Immature natural killer cell (primary cell): ENCODE measurements around the gene HLX. TPM values are rescaled to one million over a fixed set of nuclear protein-coding genes. Genes with fewer than 3 reads are reported as not detected.

Source experiments
- DNase-seq, 3 donors: peaks; one replicate each; pipeline ENCODE4 v3.0.0; 2022; ENCODE audit warnings: mixed read lengths in 1 of 3
- H3K27ac Mint-ChIP-seq, 6 donors: one replicate each; pipeline ENCODE4 v1.8.0; 2020; ENCODE audit warnings: mixed read lengths in 6 of 6, mild to moderate bottlenecking in 5 of 6, inconsistent platforms in 4 of 6, moderate library complexity in 3 of 6
- H3K27me3 Mint-ChIP-seq, 3 donors: one replicate each; pipeline ENCODE4 v1.8.0; 2020 to 2021; ENCODE audit warnings: low read depth in 3 of 3, mild to moderate bottlenecking in 3 of 3, mixed read lengths in 3 of 3, moderate library complexity in 3 of 3, inconsistent platforms in 1 of 3
- H3K36me3 Mint-ChIP-seq, 3 donors: one replicate each; pipeline ENCODE4 v1.8.0; 2020; ENCODE audit warnings: mixed read lengths in 3 of 3, inconsistent platforms in 2 of 3, mild to moderate bottlenecking in 2 of 3
- H3K4me1 Mint-ChIP-seq, 2 donors: one replicate each; pipeline ENCODE4 v1.8.0; 2020; ENCODE audit warnings: inconsistent platforms in 2 of 2, mild to moderate bottlenecking in 2 of 2, mixed read lengths in 2 of 2, moderate library complexity in 1 of 2
- H3K4me3 Mint-ChIP-seq, 5 donors: one replicate each; pipeline ENCODE4 v1.8.0; 2020; ENCODE audit warnings: mild to moderate bottlenecking in 5 of 5, mixed read lengths in 5 of 5, inconsistent platforms in 3 of 5, moderate library complexity in 3 of 5
- H3K9me3 Mint-ChIP-seq, 6 donors: one replicate each; pipeline ENCODE4 v1.8.0; 2020; ENCODE audit warnings: mild to moderate bottlenecking in 6 of 6, mixed read lengths in 6 of 6, inconsistent platforms in 4 of 6, moderate library complexity in 3 of 6
- polyA plus RNA-seq, 3 donors: library from polyadenylated mRNA; unstranded; fragments of 300-500 nt; fragmentation: Illumina TruSeq; gene quantifications; one replicate each; pipeline ENCODE4 v1.2.3, GENCODE V29; 2021

HLX gene
- polyA plus RNA-seq, 3 donors from 2014 or later = 0.09 TPM; not detected in 2

DNA sequence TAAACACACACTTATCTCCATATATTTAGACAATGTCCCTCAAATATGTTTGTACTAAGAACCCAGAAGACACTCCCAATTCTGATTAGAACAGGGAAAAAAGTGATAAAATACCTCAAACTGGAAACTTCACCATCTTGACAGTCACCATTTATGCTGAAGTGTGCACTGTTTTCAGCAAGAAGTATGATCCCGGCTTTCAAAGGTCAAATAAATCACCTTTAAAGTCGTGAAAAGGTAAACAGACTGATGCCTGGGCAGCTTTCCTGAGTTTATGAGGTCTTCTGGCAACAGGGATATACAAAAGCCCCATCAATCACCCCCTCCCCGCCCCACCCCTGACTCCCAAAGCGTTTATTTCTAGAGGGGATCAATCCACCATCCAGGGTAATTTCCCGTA, 37.9 kb downstream of the HLX start:
- H3K27me3 Mint-ChIP-seq = peaks cover 0 to 6% (median 1%) of the 10 kb centered on the region in 3 donors
- H3K27ac Mint-ChIP-seq = no peak overlapping the region
- H3K9me3 Mint-ChIP-seq = no peaks in the 10 kb centered on the region
- H3K4me3 Mint-ChIP-seq = no peak overlapping the region
- DNase-seq = no peak
- no peaks in the 10 kb centered on the region for H3K36me3 Mint-ChIP-seq
- no peaks in the 10 kb centered on the region for H3K4me1 Mint-ChIP-seq

GRCh38 chr1:220917535-220918209, 38.4 kb downstream of the HLX start:
- H3K9me3 Mint-ChIP-seq = no peaks in the 10 kb centered on the region
- H3K36me3 Mint-ChIP-seq = no peaks in the 10 kb centered on the region
- H3K27ac Mint-ChIP-seq = no peak overlapping the region
- DNase-seq = no peak
- H3K4me3 Mint-ChIP-seq = no peak overlapping the region
- H3K4me1 Mint-ChIP-seq = no peaks in the 10 kb centered on the region
- H3K27me3 Mint-ChIP-seq = peaks cover 0 to 6% (median 1%) of the 10 kb centered on the region in 3 donors

DNA sequence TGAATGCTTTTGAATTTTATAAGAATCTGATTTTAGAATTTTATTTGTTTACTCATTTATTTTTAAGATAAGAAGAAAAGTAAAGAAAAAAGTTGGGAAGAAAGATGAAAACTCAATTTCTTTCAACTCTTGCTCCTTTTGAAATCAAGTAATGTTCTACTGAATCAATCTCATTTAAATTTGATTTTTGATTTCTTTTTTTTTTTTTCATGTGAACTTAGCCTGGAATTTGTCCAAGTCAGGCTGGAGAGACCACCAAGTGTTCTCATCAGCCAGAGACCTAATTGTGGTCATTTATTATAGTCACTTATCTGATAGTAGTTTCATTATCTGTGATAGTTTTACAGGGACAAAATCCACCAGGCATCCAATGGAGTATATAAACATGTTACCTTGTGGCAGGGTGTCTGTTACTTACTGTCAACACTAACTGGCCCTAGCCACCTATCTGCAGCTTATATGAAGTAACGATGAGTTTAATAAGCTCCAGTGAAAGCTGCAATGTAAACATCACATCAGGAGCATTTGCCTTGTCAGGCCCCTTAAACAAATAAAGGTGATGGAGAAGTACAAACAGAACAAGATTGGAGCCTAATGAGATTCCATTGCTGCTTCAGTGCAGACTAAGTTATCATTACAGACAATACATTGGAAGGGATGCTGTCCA, 39.2 kb downstream of the HLX start:
- Mint-ChIP-seq H3K27me3 (peaks cover 0 to 6% (median 1%) of the 10 kb centered on the region in 3 donors), H3K36me3 (no peaks in the 10 kb centered on the region), H3K4me1 (no peaks in the 10 kb centered on the region), H3K4me3 (no peak overlapping the region), H3K27ac (no peak overlapping the region), H3K9me3 (no peaks in the 10 kb centered on the region)
- no peak for DNase-seq

DNA sequence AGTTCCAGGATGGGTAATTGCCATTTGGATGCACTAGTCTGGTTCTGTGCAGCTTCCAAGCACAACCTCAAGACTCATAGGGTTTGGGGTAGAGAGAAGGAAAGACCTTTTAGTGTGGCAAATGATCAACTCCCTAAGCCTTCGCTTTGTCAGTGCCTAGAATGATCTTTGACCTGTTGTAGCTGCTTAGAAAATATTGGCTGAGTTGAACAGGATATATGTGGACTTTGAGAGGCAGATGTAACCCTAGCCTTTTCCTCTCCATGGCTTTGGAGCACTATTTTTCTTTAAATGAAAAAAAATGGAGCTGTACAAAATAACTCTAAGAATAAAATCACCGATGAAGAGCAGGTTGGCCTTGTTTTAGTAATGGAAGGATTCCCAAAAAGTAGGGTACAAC, 41.7 kb downstream of the HLX start:
- no peak for DNase-seq
- no peak overlapping the region for H3K27ac Mint-ChIP-seq
- H3K36me3 Mint-ChIP-seq = no peaks in the 10 kb centered on the region
- peaks cover 0 to 5% (median 0%) of the 10 kb centered on the region in 6 donors for H3K9me3 Mint-ChIP-seq
- no peak overlapping the region for H3K4me3 Mint-ChIP-seq
- no peaks in the 10 kb centered on the region for H3K4me1 Mint-ChIP-seq
- peaks cover 0 to 1% (median 0%) of the 10 kb centered on the region in 3 donors for H3K27me3 Mint-ChIP-seq

DNA sequence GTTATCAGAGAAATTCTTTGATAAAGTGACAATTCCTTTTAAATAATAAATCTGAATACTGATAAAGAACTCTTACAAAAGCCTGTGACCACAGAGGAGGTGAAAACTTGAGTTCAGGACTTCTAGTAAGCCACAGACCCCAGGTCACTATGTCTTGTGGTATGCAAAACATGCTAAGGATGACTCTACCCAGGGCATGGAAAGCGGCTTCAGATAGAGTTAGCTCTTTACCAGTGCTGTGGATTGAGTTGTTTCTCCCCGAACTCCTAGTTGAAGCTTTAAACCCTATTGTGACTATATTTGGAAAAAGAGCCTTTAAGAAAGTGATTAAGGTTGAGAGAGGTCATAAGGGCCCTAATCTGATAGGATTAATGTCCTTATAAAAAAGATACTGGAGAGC, 42.3 kb downstream of the HLX start:
- H3K27ac Mint-ChIP-seq = no peak overlapping the region
- no peak overlapping the region for H3K4me3 Mint-ChIP-seq
- no peaks in the 10 kb centered on the region for H3K4me1 Mint-ChIP-seq
- peaks cover 0 to 1% (median 0%) of the 10 kb centered on the region in 3 donors for H3K27me3 Mint-ChIP-seq
- peaks cover 0 to 5% (median 0%) of the 10 kb centered on the region in 6 donors for H3K9me3 Mint-ChIP-seq
- H3K36me3 Mint-ChIP-seq = no peaks in the 10 kb centered on the region
- no peak for DNase-seq

DNA sequence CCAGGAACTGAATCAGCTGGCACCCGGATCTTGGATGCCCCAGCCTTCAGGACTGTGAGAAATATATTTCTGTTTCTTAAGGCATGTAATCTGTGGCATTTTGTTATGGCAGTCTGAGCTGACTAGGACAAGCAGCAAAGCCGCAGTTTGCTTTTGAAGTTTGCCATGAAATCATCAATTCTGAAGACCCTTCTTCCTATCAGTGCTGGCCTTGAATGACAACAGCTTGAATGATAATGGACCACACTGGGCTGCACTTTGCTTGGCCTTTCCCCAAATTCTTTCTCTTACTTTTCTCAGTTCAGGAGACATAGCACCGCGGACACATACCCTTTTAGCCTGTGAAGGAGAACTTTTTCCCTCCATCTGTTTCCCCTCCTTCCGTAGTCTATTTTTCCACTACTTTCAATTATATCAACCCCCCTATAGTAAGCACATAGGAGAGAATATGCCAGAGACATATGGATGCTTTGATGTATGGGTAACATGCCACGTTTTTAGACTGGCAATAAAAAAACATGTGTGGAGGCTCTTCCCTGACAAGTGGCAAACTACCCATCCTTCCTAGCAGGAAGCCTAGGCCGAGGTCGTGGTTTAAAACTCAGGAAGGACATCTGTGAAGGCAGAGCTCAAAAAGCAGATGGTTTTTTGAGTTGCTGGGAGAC, 42.9 kb downstream of the HLX start:
- Mint-ChIP-seq H3K36me3 (no peaks in the 10 kb centered on the region), H3K27ac (no peak overlapping the region), H3K4me3 (no peak overlapping the region), H3K9me3 (peaks cover 0 to 5% (median 0%) of the 10 kb centered on the region in 6 donors), H3K27me3 (peaks cover 0 to 1% (median 0%) of the 10 kb centered on the region in 3 donors), H3K4me1 (no peaks in the 10 kb centered on the region)
- no peak for DNase-seq

DNA sequence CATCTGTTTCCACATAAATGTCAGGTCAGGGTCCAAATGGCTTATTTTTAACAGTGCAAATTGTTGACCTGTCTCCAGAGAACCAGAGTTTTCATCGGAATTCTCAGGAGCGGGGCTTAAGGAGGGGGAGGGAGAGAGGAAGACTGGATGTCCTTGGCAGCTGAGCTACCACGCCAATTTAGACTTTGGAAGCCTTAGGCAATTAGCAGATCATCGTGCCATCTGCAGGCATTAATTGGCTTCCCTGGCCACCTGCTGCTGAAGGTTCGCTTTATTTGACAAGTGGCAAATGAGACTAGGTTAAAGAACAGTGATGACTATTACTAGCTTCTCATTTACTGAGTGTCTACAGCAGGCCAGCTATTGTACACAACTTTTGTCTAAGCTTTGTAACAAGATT, 43.7 kb downstream of the HLX start:
- H3K27me3 Mint-ChIP-seq = peaks cover 0 to 1% (median 0%) of the 10 kb centered on the region in 3 donors
- DNase-seq = no peak
- no peaks in the 10 kb centered on the region for H3K4me1 Mint-ChIP-seq
- no peak overlapping the region for H3K4me3 Mint-ChIP-seq
- H3K27ac Mint-ChIP-seq = no peak overlapping the region
- peaks cover 0 to 5% (median 0%) of the 10 kb centered on the region in 6 donors for H3K9me3 Mint-ChIP-seq
- no peaks in the 10 kb centered on the region for H3K36me3 Mint-ChIP-seq

DNA sequence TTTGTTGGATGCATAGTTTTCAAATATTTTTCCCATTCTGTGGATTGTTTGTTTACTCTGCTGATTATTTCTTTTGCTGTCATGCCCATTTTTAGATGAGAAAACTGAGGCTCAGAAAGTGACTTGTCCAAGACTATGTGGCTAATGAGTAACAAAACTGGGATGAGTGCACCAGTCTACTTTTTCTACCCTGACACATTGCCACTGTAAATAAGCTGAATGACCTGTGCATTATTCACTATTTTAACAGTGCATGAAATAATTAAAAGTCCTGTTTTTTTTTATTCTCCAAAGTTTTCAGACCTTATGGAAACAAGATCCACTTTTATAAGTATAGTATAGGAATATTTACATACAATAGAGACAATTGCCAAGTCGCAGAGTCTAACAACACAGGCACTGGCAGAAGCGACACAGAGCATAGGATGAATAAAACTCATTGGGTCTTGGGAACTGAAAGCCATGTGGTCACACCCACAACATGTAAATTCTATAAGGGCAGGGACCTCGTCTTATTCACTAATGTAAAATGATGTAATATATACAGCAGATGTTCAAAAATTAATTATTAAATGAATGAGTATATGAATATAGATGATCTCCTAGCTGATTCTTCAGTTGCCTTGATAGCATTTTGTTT, 45.2 kb downstream of the HLX start:
- no peak overlapping the region for H3K27ac Mint-ChIP-seq
- no peaks in the 10 kb centered on the region for H3K4me1 Mint-ChIP-seq
- no peak overlapping the region for H3K4me3 Mint-ChIP-seq
- peaks cover 0 to 1% (median 0%) of the 10 kb centered on the region in 3 donors for H3K27me3 Mint-ChIP-seq
- no peaks in the 10 kb centered on the region for H3K36me3 Mint-ChIP-seq
- H3K9me3 Mint-ChIP-seq = peaks cover 0 to 7% (median 2%) of the 10 kb centered on the region in 6 donors
- DNase-seq = no peak

- DNase-seq = no peak
- H3K9me3 Mint-ChIP-seq = peaks cover 0 to 7% (median 2%) of the 10 kb centered on the region in 6 donors
- H3K27ac Mint-ChIP-seq = no peak overlapping the region
- H3K27me3 Mint-ChIP-seq = no peaks in the 10 kb centered on the region
- no peaks in the 10 kb centered on the region for H3K4me1 Mint-ChIP-seq
- no peak overlapping the region for H3K4me3 Mint-ChIP-seq
- H3K36me3 Mint-ChIP-seq = no peaks in the 10 kb centered on the region
Observed at GRCh38 chr1:220925707-220926106, 46.5 kb downstream of the HLX start.

DNA sequence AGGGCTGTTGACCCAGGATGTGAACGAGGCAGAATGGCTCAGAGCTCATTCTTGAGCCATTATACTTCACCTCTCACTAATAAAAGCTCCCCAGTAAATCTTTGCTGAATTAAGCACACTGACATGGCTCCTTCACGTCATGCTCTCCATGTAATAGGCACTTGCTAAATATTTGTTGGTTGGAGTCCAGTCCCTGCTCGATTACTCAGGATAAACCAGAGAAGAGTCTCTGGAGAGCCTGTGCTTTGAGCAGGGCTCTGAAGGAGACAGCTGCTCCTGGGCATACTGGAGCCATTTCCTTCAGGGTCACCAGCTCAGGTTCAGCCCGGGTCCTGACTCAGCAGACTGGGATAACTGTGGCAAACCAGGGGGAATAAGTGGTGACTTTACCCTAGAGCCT, 46.9 kb downstream of the HLX start:
- H3K27ac Mint-ChIP-seq = no peak overlapping the region
- no peak overlapping the region for H3K4me3 Mint-ChIP-seq
- no peaks in the 10 kb centered on the region for H3K36me3 Mint-ChIP-seq
- peaks cover 0 to 7% (median 2%) of the 10 kb centered on the region in 6 donors for H3K9me3 Mint-ChIP-seq
- DNase-seq = no peak
- no peaks in the 10 kb centered on the region for H3K4me1 Mint-ChIP-seq
- no peaks in the 10 kb centered on the region for H3K27me3 Mint-ChIP-seq

DNA sequence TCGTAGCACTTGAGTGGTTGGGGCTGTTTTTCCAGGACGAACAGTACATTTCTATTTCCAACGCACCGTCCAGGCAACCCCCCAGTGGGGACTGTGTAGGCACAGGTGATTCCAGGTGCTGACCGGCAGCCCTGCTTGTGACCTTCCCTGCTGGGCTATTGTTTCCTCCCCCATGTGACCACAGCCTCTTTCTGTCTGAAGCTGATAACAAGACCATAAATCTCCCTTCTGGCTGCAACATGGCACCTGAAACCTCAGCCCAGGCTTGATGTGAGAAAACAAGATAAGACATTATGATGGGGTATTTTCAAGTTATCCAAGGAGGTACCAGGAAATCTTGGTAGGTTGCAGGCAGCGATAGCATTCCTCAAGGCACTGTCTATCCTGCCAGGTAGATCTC, 48.2 kb downstream of the HLX start:
- H3K36me3 Mint-ChIP-seq = no peaks in the 10 kb centered on the region
- no peak for DNase-seq

DNA sequence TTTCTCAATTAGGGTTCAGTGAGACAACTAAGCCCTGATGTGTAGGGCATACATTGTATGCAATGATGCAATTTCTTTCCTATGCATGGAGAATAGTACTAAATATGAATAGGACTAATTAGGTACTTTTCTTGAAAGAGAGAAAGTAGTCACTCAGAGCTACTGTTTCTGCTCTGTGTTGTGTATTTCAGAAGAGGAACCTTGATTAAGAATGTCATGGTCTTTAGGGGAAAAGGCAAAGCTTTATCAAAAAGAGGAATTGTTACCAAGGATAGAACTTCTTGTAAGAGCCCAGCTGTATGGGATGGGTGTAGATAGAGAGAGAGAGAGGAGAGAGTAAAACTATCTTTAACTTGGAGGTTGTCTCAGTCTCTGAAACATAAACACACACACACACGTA, 49.1 kb downstream of the HLX start:
- Mint-ChIP-seq H3K36me3 (no peaks in the 10 kb centered on the region), H3K27ac (no peak overlapping the region), H3K27me3 (no peaks in the 10 kb centered on the region), H3K4me1 (no peaks in the 10 kb centered on the region), H3K4me3 (no peak overlapping the region), H3K9me3 (peaks cover 0 to 9% (median 2%) of the 10 kb centered on the region in 6 donors)
- no peak for DNase-seq

More for the DNA sequence above, 48.2 kb downstream of the HLX start:
- no peaks in the 10 kb centered on the region for H3K27me3 Mint-ChIP-seq
- H3K9me3 Mint-ChIP-seq = peaks cover 0 to 7% (median 2%) of the 10 kb centered on the region in 6 donors
- H3K27ac Mint-ChIP-seq = no peak overlapping the region
- H3K4me3 Mint-ChIP-seq = no peak overlapping the region
- no peaks in the 10 kb centered on the region for H3K4me1 Mint-ChIP-seq

DNA sequence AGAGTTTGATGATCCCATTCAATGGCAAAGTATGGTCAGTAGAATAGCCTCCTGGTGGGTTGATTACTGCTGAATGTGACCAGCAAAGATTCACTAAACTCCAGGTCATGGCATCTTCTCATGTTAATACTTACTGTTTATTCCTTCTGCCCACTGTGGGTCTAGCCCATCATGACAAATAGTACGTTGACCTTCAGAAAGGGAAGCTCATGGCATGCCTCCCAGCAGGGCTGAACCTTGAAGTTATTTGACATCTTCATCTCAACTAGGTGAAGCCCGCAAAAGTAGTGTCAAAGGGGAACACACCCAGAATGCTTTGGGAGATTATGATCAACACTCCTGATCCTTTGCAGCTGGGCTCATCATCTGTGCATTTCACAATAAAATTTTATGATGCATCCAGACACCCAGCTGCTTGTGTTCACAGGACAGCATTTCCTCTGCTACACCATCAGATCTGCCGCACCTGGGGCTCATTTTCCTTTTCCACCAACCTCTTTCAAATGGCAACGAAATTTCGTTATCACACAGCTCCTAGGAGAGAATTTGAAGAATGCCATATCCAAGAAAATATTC, 49.6 kb downstream of the HLX start:
- Mint-ChIP-seq H3K9me3 (peaks cover 0 to 10% (median 2%) of the 10 kb centered on the region in 6 donors), H3K4me1 (no peaks in the 10 kb centered on the region), H3K36me3 (no peaks in the 10 kb centered on the region), H3K27ac (no peak overlapping the region), H3K4me3 (no peak overlapping the region), H3K27me3 (no peaks in the 10 kb centered on the region)
- no peak for DNase-seq
